GM23338 (cell line): Measurements from ENCODE around the gene PRR14. TPM values are rescaled to one million over a fixed set of nuclear protein-coding genes. Genes with fewer than 3 reads are reported as not detected.

Source experiments
- ATAC-seq: fragments of 200-7000 bp; cut with Tn5 transposase; 3 replicates; pipeline ENCODE4 v1.9.1; 2020
- DNase-seq: peaks from one replicate; pipeline ENCODE4 v3.0.0-alpha.2; 2015; ENCODE audit warnings: low spot score
- H2AFZ ChIP-seq: fragments of 200-600 bp; sonication (generic); 2 replicates; pipeline ENCODE4 v1.8.0; 2016; ENCODE audit warnings: antibody characterized with exemption, mild to moderate bottlenecking, moderate library complexity
- H3F3A ChIP-seq: fragments of 200-600 bp; sonication (generic); replicated peaks from 2 replicates; pipeline ENCODE4 v1.8.0; 2017; ENCODE audit warnings: antibody characterized with exemption, mixed run types, low read depth
- H3K27ac ChIP-seq: fragments of 200-600 bp; sonication (generic); 2 replicates; pipeline ENCODE4 v1.6.1; 2016; ENCODE audit warnings: low read depth
- H3K27me3 ChIP-seq: fragments of 200-600 bp; sonication (generic); 2 replicates; pipeline ENCODE4 v1.8.0; 2016; ENCODE audit warnings: mild to moderate bottlenecking, mixed run types, moderate library complexity; ENCODE audit not compliant: insufficient read depth
- H3K36me3 ChIP-seq: fragments of 200-600 bp; sonication (generic); 2 replicates; pipeline ENCODE4 v1.8.0; 2016; ENCODE audit warnings: mild to moderate bottlenecking; ENCODE audit not compliant: insufficient read depth
- H3K4me1 ChIP-seq: fragments of 200-600 bp; sonication (generic); 2 replicates; pipeline ENCODE4 v1.8.0; 2016; ENCODE audit warnings: mild to moderate bottlenecking, moderate library complexity; ENCODE audit not compliant: insufficient read depth
- H3K4me2 ChIP-seq: fragments of 200-600 bp; sonication (generic); 2 replicates; pipeline ENCODE4 v1.7.1; 2017; ENCODE audit warnings: mixed run types
- H3K4me3 ChIP-seq: fragments of 200-600 bp; sonication (generic); 2 replicates; pipeline ENCODE4 v1.6.1; 2016; ENCODE audit warnings: mixed run types
- H3K79me2 ChIP-seq: fragments of 200-600 bp; sonication (generic); replicated peaks from 2 replicates; pipeline ENCODE4 v1.8.0; 2017; ENCODE audit warnings: mild to moderate bottlenecking; ENCODE audit not compliant: insufficient read depth
- H3K9me2 ChIP-seq: fragments of 200-600 bp; sonication (generic); 2 replicates; pipeline ENCODE4 v1.8.0; 2017; ENCODE audit not compliant: insufficient read depth
- H4K20me1 ChIP-seq: fragments of 200-600 bp; sonication (generic); replicated peaks from 2 replicates; pipeline ENCODE4 v1.8.0; 2017; ENCODE audit warnings: mild to moderate bottlenecking; ENCODE audit not compliant: insufficient read depth
- H3K27ac Mint-ChIP-seq: 2 replicates; pipeline ENCODE4 v1.8.0; 2020; ENCODE audit warnings: inconsistent platforms, mild to moderate bottlenecking, moderate library complexity, mixed read lengths
- H3K27me3 Mint-ChIP-seq: 3 replicates; pipeline ENCODE4 v1.8.0; 2022; ENCODE audit warnings: low read depth, mild to moderate bottlenecking, moderate library complexity, mixed read lengths, inconsistent platforms; ENCODE audit not compliant: insufficient read depth, poor library complexity
- H3K36me3 Mint-ChIP-seq: 3 replicates; pipeline ENCODE4 v1.8.0; 2021; ENCODE audit warnings: low read depth, mild to moderate bottlenecking, inconsistent platforms, moderate library complexity, mixed read lengths
- H3K4me1 Mint-ChIP-seq: 3 replicates; pipeline ENCODE4 v1.8.0; 2020; ENCODE audit warnings: mild to moderate bottlenecking, inconsistent platforms, mixed read lengths
- H3K4me3 Mint-ChIP-seq: 3 replicates; pipeline ENCODE4 v1.8.0; 2021; ENCODE audit warnings: moderate library complexity, mild to moderate bottlenecking, inconsistent platforms, mixed read lengths
- H3K9me3 Mint-ChIP-seq: 3 replicates; pipeline ENCODE4 v1.8.0; 2020; ENCODE audit warnings: moderate library complexity, mild to moderate bottlenecking, inconsistent platforms, mixed read lengths
- EZH2phosphoT487 ChIP-seq: fragments of 200-600 bp; sonication (generic); IDR thresholded peaks from one replicate; pipeline ENCODE4 v1.8.1; 2018; ENCODE audit warnings: antibody characterized with exemption; ENCODE audit not compliant: unreplicated experiment
- JUNB ChIP-seq: IDR thresholded peaks from one replicate; pipeline ENCODE4 v1.6.1; 2016; ENCODE audit warnings: antibody characterized with exemption; ENCODE audit not compliant: unreplicated experiment
- NANOG ChIP-seq: IDR thresholded peaks from 2 replicates; pipeline ENCODE4 v1.6.1; 2016; ENCODE audit warnings: antibody characterized with exemption, borderline replicate concordance
- POLR2AphosphoS5 ChIP-seq: IDR thresholded peaks from 2 replicates; pipeline ENCODE4 v1.6.1; 2016; ENCODE audit warnings: antibody characterized with exemption, low read depth
- STAT1 ChIP-seq: IDR thresholded peaks from one replicate; pipeline ENCODE4 v1.6.1; 2016; ENCODE audit warnings: antibody characterized with exemption; ENCODE audit not compliant: unreplicated experiment
- ZNF114 ChIP-seq: fragments of 250-450 bp; sonication (Bioruptor Pico); IDR thresholded peaks from 2 replicates; pipeline ENCODE4 v1.5.0; 2020; ENCODE audit warnings: mild to moderate bottlenecking, moderate library complexity
- ZNF331 ChIP-seq: fragments of 250-450 bp; sonication (Bioruptor Pico); IDR thresholded peaks from 2 replicates; pipeline ENCODE4 v1.5.0; 2020; ENCODE audit warnings: low read depth, mild to moderate bottlenecking, moderate library complexity
- polyA plus RNA-seq: library from polyadenylated mRNA; unstranded; fragments of >200 nt; fragmentation: Nextera tagmentation; extraction: Ambion mirVana; gene quantifications from 2 replicates; pipeline ENCODE4 v1.2.1, GENCODE V29; 2016
- total RNA-seq: library from RNA; depleted of rRNA; stranded (reverse); fragments of >200 nt; shearing (Covaris generic); gene quantifications from 2 replicates; pipeline ENCODE4 v1.2.3, GENCODE V29; 2014
- TF ChIP-seq, protein P1 (sequence below): IDR thresholded peaks from 2 replicates; pipeline ENCODE4 v1.6.1; 2016; ENCODE audit warnings: antibody characterized with exemption

The PRR14 gene
- total and polyA plus RNA-seq, 2 experiments from 2014 or later: 4.6 to 12.7 TPM

DNA sequence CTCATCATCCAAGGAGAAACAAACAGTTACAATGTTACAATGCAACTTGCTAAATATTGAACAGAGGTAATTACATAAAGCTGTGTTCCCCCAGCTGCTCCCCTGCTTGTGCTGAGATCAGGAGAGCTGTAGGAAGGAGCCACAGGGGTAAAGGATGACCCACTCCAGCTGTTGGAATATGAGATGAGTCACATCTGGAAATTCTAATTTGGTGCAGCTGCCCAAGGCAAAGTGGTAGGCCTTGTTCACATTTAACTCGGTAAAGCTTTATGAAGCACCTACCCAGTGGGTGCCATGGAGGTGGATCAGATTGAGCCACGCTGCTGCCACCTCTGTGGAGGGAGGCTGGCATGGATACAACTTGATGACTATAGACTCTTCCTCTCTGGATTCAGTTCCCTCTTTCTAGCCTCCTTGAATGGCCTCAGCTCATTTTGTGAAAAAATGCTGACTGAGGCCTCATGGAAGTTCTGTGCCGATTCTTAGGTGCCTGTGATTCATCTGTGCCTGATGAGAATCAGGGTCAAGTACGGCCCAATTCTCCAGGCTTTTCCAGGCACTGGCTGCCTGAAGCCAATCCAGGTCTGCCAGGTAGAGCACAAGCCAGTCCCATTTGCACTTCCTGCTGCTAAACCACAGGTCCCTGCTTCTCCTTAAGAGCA lies 48.0 kb upstream of the PRR14 start:
- no peaks in the 10 kb centered on the region for H3K27me3 ChIP-seq
- peaks cover 10% of the 10 kb centered on the region; the same call in 1 of the 2 replicates for H4K20me1 ChIP-seq
- H3K4me3 ChIP-seq: no peak overlapping the region
- no peak overlapping the region for H2AFZ ChIP-seq
- no peak overlapping the region for H3K4me2 ChIP-seq
- peaks cover 6% of the 10 kb centered on the region; the same call in 2 of the 3 replicates for H3K9me3 Mint-ChIP-seq
- H3K79me2 ChIP-seq: 0 out of 2 replicates have a peak, but pooled peaks cover 5% of the 10 kb centered on the region
- H3K4me3 Mint-ChIP-seq: no peak overlapping the region; the same call in 2 of the 3 replicates
- H3F3A ChIP-seq: no peaks in the 10 kb centered on the region; the same call in 1 of the 2 replicates
- no peaks in the 10 kb centered on the region for H3K4me1 Mint-ChIP-seq
- no peaks in the 10 kb centered on the region for H3K4me1 ChIP-seq
- no peaks in the 10 kb centered on the region for H3K9me2 ChIP-seq
- no peak overlapping the region for H3K27ac ChIP-seq
- H3K27ac Mint-ChIP-seq: no peak overlapping the region
- TF ChIP-seq, protein P1, sequence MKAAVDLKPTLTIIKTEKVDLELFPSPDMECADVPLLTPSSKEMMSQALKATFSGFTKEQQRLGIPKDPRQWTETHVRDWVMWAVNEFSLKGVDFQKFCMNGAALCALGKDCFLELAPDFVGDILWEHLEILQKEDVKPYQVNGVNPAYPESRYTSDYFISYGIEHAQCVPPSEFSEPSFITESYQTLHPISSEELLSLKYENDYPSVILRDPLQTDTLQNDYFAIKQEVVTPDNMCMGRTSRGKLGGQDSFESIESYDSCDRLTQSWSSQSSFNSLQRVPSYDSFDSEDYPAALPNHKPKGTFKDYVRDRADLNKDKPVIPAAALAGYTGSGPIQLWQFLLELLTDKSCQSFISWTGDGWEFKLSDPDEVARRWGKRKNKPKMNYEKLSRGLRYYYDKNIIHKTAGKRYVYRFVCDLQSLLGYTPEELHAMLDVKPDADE: no peak
- TF ChIP-seq STAT1 (no peak), NANOG (no peak), POLR2AphosphoS5 (no peak), JUNB (no peak)
- DNase-seq (no peak), ATAC-seq (no peak)
- 0 out of 2 replicates have a peak, but pooled peaks cover 16% of the 10 kb centered on the region for H3K36me3 ChIP-seq
- H3K27me3 Mint-ChIP-seq: peaks cover 8% of the 10 kb centered on the region
- peaks cover 50% of the 10 kb centered on the region for H3K36me3 Mint-ChIP-seq

DNA sequence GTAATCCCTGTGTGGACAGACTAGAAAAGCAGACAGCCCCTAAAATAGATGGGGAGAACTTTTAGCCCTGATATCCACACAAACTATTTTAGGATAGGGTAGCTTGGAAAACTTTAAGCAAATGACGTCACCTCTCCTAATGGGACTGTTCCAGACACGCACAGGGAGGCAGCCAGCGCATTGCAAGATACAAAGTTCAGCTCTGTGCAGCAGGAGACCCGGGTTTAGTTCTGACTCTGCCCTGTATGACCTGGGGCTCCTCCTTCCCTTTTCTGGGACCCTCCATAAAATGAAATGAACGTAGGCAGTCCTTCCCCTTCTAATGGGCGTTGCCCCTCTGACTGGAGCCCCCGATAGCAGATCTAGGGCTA lies 46.8 kb upstream of the PRR14 start:
- H4K20me1 ChIP-seq: peaks cover 10% of the 10 kb centered on the region; the same call in 1 of the 2 replicates
- H2AFZ ChIP-seq: no peak overlapping the region
- 0 out of 2 replicates have a peak, but pooled peaks cover 3% of the 10 kb centered on the region for H3K4me1 ChIP-seq
- peaks cover 2% of the 10 kb centered on the region; the same call in 1 of the 2 replicates for H3F3A ChIP-seq
- 0 out of 2 replicates have a peak, but pooled peaks cover 19% of the 10 kb centered on the region for H3K36me3 ChIP-seq
- no peak overlapping the region for H3K4me3 ChIP-seq
- Mint-ChIP-seq H3K27ac (no peak overlapping the region), H3K27me3 (peaks cover 5% of the 10 kb centered on the region), H3K4me1 (no peaks in the 10 kb centered on the region), H3K9me3 (peaks cover 3% of the 10 kb centered on the region; the same call in 2 of the 3 replicates), H3K36me3 (peaks cover 55% of the 10 kb centered on the region), H3K4me3 (no peak overlapping the region)
- ATAC-seq: no peak
- no peaks in the 10 kb centered on the region for H3K27me3 ChIP-seq
- DNase-seq: no peak
- no peak overlapping the region for H3K27ac ChIP-seq
- 0 out of 2 replicates have a peak, but pooled peaks cover 12% of the 10 kb centered on the region for H3K79me2 ChIP-seq
- no peak overlapping the region for H3K4me2 ChIP-seq
- TF ChIP-seq STAT1: no peak
- no peak for TF ChIP-seq EZH2phosphoT487
- TF ChIP-seq ZNF114 (CRISPR knock-in tag): no peak
- TF ChIP-seq JUNB: no peak
- no peak for TF ChIP-seq ZNF331 (CRISPR knock-in tag)
- TF ChIP-seq NANOG: no peak
- H3K9me2 ChIP-seq: no peaks in the 10 kb centered on the region
